GM13977 (cell line): Measurements from ENCODE around the gene IRAK1.

Source experiments
- DNase-seq: peaks from one replicate; pipeline ENCODE4 v3.0.0; 2012; ENCODE audit warnings: low spot score
- CTCF ChIP-seq: IDR thresholded peaks from 2 replicates; pipeline ENCODE4 v1.5.1; 2012; ENCODE audit warnings: mild to moderate bottlenecking, control low read depth; ENCODE audit not compliant: insufficient read depth; ENCODE audit errors: extremely low read depth, missing control alignments
- in situ Hi-C: fragments of 300-500 bp; cut with MboI; formaldehyde crosslinking; loops from one replicate; pipeline ENCODE4 v1.12.0; 2022; ENCODE audit warnings: low sequenced_read_pairs, low pct_unique_long_range_greater_than_20kb, mixed read lengths, inconsistent platforms; ENCODE audit not compliant: unreplicated experiment

Gene IRAK1

GRCh38 chrX:154049209-154050112 is 29.8 kb upstream of the IRAK1 start:
- no peak for DNase-seq
- in situ Hi-C loops, result no loop called here
- no peak for TF ChIP-seq CTCF

- DNase-seq, result no peak
- no peak for TF ChIP-seq CTCF
- in situ Hi-C loops, result no loop called here
These were observed 28.7 kb upstream of the IRAK1 start for GRCh38 chrX:154048398-154048797.

- in situ Hi-C loops, result no loop called here
- no peak for DNase-seq
- no peak for TF ChIP-seq CTCF
These were observed 27.4 kb upstream of the IRAK1 start for GRCh38 chrX:154046940-154047610.

- no peak for DNase-seq
- in situ Hi-C loops, result no loop called here
- TF ChIP-seq CTCF, result no peak
These were observed 26.5 kb upstream of the IRAK1 start for GRCh38 chrX:154046031-154046781.

GRCh38 chrX:154044091-154044490 is 24.4 kb upstream of the IRAK1 start:
- no peak for TF ChIP-seq CTCF
- in situ Hi-C loops, result no loop called here

GRCh38 chrX:154043003-154043763 is 23.5 kb upstream of the IRAK1 start:
- no peak for TF ChIP-seq CTCF
- DNase-seq, result no peak
- in situ Hi-C loops, result no loop called here

More at GRCh38 chrX:154044091-154044490, 24.4 kb upstream of the IRAK1 start:
- DNase-seq, result no peak
